Pulmonary artery endothelial cell (primary cell): ENCODE measurements around the gene FN1. TPM values are rescaled to one million over a fixed set of nuclear protein-coding genes. Genes with fewer than 3 reads are reported as not detected.

ENCODE experiments used
- DNase-seq: peaks from one replicate; pipeline ENCODE4 v3.0.0-alpha.2; 2011; ENCODE audit warnings: low read depth, low spot score
- total RNA-seq: library from RNA; depleted of rRNA; stranded (reverse); fragments of >200 nt; gene quantifications from 2 replicates; pipeline ENCODE4 v1.2.3, GENCODE V29; 2014

FN1 gene
- total RNA-seq, 1 donor from 2014 or later: 3,178 TPM

DNA sequence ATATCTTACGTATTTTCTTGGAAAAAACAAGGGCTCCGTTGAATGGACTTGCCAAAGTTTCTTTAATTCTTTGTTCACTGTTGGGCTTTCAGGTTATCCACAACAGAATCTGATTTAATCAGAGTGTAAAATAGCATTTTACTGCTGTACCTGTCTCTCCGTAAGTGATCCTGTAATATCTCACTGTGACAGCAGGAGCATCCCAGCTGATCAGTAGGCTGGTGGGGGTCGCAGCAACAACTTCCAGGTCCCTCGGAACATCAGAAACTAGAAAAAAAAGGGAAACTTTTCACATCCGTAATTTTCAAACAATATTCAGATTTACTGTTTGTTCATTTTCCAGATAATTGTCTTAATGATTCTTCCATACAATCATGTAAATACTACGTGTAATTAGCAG, 51.2 kb downstream of the FN1 start:
- no peak for DNase-seq

DNA sequence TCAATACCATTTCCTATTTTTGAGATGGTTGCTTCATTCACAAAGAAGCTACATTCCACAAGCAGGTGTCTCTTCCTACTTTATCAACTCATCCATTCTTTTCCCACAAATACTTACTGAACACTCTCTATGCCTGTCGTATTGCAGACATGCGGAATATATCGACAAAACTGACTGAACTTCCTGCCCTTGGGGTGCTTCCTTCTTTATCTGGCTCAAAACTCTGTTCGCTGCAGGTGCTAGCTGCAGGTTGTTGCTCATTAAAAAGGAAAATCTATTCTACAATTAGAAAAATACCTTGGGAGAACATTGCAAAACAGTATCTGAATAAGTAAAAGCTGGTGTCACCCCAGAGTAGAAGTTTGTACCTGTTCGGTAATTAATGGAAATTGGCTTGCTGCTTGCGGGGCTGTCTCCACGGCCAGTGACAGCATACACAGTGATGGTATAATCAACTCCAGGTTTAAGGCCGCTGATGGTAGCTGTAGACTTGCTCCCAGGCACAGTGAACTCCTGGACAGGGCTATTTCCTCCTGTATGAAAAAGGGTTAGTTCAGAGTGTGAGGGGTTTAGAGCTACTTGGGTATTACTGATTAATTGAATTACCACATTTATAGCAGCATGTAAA, 52.1 kb downstream of the FN1 start:
- no peak for DNase-seq

DNA sequence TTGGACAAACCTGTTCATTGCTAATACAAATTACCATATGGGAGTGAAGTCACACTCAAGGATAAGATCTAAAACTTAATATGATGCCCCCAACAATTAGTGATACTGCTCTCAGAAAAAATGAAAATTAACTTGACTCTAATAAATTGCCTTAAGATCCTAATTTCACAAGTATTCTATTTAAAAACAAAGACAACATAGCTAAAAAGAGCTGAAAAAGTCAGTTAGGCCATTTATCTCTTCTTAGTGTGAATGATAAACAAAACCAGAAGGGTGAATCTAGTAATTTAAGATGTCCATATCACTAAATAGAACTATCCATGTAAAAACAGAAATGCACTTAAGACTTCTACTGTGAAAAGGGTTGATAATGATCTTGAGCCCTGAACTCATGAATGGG, 53.4 kb downstream of the FN1 start:
- DNase-seq: no peak

DNA sequence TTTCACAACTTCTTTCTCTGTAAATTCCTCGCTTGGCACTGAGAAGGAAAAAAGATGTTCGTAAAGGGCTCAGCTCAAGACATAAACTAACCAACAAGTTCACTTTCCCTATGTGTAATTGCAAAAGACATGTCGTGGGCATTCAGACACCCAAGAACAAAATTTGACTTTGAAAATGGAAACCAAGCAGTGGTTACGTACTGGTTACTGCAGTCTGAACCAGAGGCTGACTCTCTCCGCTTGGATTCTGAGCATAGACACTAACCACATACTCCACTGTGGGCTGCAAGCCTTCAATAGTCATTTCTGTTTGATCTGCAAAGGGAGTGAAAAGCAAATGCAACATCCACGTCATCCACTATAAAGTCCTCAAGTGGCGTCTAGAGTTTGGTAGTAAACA, 53.9 kb downstream of the FN1 start:
- DNase-seq: no peak

DNA sequence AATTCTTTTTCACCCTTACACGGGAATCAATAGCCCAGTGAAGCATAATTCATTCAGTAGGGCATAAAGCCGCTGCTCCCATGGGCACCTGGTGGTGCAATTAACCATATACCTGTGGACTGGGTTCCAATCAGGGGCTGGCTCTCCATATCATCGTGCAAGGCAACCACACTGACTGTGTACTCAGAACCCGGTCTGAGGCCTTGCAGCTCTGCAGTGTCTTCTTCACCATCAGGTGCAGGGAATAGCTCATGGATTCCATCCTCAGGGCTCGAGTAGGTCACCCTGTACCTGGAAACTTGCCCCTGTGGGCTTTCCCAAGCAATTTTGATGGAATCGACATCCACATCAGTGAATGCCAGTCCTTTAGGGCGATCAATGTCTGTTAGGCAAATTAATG, 55.2 kb downstream of the FN1 start:
- DNase-seq: no peak

DNA sequence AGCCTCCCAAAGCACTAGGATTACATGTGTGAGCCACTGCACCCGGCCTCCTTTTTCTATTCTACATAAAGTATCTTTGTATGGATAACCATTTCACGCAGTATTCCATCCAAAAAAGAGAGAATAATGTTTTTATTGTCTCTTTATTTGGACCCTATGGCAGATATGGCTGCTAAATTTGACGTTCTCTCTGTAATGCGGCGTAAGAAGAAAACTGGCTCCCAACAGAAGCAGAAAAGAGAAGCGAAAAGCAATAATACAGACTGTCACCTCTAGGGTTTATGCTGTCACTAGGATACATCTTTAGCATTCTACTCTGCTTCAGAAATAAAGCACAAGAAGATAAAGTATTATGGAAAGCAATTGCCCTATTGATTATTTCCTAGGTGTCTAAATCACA, 55.9 kb downstream of the FN1 start:
- DNase-seq: no peak

DNA sequence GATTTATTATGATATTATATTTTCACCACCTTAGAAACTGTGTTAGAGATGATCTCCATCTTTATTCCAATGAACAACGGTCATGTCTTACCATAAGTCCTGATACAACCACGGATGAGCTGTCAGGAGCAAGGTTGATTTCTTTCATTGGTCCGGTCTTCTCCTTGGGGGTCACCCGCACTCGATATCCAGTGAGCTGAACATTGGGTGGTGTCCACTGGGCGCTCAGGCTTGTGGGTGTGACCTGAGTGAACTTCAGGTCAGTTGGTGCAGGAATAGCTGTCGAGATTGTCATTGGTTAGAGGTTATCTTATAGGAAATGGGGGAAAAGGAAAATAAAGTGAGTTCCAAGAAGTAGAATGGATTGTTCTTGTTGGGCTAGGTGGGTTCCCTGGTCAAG, 56.8 kb downstream of the FN1 start:
- DNase-seq: no peak

DNA sequence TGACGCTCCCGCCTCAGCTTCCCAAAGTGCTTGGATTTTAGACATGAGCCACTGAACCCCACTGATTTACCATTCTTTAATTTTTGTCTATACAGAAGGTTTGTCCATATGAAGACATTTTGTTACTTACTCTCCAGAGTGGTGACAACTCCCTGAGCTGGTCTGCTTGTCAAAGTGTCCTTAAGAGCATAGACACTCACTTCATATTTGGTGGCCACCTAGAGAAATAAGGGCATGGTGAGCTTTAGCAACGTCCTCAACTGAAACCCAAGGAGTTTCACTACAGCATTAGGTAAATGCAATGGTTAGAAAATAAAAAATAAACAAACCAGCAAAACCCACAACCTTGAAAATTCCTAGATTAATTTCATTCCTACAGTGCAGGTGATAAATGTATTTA, 57.8 kb downstream of the FN1 start:
- DNase-seq: no peak

DNA sequence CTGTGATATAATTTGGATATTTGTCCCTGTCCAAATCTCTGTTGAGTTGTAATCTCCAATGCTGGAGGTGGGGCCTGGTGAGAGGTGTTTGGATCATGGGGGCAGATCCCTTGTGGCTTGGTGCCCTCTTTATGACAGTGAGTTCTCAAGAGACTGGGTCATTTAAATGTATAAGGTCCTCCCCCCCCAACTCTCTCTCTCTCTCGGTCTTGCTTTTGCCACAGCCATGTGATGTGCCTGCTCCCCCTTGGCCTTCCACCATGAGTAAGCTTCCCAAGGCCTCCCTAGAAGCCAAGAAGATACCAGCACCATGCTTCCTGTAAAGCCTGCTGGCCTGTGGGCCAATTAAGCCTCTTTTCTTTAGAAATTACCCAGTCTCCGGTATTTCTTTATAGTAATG, 58.6 kb downstream of the FN1 start:
- no peak for DNase-seq

DNA sequence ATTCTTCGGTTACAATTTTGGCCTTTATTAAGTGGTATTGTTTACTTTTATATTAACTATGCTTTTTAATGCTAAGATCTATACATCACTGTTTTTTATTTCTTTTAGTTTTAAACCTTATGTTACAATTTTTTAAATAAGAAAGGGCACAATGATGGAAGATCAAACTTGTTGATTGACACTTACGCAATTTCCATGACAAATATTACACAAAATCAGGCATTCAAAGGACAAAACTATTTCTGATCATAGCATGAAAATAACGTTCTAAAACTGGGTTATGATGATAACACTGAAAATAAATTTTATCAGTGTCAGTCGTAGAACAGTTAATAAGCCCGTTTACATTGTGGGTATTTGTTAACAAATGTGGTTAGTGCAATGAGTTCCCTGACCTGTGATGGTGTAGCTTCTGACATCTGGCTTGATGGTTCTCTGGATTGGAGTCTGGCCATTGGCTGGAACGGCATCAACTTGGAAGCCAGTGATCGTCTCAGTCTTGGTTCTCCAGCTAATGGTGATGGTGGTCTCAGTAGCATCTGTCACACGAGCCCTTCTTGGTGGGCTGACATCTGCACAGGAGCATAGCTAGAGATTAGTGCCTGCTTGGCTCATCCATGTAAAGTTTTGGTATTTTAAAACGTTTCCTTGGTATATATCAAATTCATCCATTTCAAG, 59.6 kb downstream of the FN1 start:
- DNase-seq: no peak

DNA sequence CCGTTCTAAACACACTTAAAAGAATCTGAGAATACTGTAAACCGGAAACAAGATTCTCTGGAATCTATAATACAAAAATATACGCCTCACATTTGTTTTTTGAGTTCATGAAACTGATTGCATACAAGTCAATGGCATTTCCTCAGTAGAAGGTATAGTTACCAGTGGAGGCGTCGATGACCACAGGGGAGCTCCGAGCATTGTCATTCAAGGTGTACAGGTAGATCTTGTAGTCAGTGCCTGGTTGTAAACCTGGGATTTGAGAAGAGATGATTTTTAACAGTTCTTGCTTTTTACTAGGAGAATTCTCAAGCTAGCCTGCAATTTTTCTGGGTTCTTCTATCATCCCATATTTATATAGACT, 60.4 kb downstream of the FN1 start:
- no peak for DNase-seq

DNA sequence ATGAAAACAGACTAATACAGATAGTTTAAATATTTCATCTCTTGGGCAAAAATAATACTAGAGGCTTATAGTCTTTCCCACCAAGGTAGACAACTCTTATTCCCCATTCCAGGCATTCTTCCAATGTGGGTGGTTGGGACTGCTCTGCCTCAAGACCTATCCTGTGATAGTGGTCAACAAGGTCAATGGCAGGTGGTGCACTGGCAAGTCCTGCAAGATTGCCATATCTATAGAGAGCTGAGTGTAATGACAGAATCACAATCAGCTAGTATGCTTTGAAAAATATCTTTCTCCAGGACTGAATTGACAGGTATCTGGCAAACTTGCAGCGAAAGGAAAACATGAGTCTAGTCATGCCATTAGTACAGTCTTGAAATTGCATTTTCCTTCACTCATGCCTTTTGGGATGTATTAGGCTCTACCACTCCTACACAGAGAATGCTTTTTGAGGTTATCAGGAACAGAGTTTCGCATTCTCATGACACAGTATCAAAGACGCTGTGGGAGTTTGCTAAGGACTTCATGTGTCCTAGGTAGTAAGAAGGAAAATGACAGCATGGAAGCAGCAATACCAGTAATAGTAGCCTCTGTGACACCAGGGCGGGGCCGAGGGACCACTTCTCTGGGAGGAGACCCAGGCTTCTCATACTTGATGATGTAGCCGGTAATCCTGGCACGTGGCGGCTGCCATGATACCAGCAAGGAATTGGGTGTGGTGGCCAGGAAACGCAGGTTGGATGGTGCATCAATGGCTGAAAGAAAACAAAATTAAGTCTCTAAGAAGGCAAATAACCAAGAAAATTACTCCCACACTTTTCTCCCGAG, 61.0 kb downstream of the FN1 start:
- DNase-seq: no peak

DNA sequence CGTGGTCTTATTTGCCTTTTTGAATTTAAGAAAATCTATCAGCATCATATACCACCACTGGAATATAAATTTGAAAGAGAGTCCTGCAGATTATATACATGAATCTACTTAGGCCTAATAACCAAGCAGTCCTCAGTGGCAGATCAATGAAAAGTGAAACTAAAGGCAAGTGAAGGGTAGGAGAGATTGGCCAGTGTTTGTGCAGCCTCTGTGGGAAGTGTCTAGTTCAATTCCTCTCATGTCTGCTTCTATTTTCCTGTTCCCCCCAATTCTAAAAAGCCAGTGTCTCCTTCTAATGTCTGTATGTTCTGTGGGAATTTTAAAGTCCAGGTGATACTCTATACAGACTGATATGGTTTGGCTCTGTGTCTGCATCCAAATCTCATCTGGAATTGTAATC, 61.9 kb downstream of the FN1 start:
- no peak for DNase-seq

DNA sequence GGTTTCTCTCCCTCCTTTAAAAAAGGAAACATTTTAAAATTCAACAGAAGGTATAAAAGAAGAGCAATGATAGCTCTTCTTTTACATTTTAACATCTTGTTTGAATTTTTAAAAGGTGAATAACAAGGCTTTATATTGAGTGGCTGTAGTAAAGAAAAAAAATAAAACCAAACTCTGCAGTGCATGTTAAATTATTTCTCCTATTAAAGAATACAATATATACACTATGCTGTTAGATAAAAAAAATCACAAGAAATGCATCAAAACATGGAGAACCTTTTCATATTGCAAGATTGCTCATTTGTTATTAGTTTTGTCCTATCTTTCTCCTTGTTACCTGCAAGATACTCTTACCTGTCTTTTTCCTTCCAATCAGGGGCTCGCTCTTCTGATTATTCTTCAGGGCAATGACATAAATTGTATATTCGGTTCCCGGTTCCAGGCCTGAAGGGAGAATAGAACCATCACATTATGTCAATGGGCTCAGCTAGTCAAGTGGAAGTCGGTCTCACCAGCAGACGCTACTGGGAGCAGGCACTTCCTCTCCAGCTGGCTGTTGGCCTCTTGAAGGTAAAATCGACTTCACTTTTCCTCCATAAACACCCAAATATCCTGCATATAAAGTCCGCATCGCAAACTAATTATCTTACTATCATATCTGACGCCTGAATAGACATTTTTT, 62.8 kb downstream of the FN1 start:
- DNase-seq: no peak

DNA sequence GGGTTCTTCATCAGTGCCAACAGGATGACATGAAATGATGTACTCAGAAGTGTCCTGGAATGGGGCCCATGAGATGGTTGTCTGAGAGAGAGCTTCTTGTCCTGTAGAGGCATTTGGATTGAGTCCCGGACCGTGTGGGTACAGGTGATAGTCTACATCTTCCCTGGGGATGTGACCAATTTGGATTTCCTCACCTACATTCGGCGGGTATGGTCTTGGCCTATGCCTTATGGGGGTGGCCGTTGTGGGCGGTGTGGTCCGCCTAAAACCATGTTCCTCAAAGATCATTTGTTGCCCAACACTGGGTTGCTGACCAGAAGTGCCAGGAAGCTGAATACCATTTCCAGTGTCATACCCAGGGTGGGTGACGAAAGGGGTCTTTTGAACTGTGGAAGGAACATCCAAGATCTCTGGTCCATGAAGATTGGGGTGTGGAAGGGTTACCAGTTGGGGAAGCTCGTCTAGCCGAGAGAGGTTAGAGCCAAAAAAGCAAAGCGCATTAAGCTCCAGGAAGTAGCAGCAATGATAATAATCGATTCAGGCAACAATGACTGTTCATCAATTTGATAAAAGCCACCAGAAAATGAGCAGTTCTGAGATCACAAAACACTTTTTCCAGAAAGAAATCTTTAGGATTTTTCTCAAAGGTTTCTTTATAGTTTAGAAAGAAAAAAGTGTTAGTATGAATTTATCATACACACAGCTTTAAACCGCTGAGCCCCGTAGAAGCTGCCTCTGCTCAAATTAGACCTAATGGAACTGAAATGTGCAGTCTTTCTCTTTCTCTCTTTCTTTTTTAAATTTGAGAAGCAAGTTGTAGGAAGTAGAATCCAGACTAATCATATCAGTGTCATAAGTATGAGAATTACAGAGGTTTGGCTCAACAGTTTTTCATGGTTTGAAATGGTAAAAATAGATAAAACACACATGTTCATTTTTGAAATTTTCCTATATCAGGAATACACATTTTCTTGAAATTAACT, 63.7 kb downstream of the FN1 start:
- DNase-seq: no peak

DNA sequence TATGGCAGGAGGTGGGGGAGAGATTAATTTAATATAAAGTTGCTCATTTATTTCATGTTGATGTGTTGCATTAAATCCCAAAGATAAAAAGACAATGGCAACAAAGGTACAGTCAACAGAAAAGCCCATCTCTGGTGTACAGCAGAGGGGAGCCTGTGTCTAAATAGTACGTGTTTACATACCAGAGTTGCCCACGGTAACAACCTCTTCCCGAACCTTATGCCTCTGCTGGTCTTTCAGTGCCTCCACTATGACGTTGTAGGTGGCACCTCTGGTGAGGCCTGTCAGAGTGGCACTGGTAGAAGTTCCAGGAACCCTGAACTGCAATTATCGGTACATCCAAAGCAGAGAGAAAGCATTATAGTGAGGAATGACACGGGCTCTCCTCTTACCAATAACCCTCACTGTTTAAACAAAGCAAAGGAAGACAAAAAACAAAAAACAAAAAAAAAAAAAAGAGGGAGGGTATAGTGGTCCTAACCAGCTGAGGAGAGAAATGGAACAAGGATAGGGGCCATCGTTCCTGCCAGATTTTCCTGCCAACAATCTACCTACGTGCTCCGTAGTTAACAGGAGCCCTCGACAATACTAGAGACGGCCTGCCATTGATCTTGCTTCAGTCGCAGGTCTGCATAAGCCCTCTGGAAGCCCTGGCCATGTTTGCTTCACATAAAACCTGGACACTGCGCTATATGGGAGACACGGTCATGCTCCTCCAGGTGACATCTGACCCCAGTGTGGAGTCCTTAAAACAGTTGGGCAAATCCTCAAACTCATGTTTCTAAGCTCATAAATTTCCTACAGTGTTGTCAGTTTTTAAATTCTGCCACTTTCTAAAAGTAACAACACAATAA, 65.5 kb downstream of the FN1 start:
- DNase-seq: no peak

DNA sequence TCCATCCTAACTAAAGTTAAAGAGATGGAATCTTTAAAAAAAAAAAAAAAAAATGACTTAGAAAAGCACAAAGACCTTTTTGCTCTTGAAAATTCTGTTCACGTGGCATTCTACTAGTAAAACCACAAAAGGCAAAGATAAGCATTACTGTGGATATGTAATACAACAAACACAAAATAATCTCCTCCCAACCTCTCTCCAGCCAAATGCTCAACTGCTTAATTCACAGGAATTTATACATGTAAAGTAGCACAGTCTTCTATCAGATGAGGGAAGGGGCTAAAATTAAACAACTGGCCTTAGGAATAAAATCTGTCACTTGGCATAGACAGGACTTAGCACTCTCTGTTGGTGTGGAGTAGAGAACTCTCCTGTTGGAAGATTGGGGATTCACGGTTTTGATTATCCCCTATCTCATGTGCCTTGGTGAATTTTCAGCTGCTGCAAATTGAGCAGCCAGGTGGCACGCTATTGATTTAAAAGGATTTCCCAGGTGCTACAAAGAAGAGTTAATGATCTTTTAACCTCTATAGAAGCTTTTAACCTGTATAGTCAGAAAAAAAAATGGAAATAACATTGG, 66.6 kb downstream of the FN1 start:
- no peak for DNase-seq

DNA sequence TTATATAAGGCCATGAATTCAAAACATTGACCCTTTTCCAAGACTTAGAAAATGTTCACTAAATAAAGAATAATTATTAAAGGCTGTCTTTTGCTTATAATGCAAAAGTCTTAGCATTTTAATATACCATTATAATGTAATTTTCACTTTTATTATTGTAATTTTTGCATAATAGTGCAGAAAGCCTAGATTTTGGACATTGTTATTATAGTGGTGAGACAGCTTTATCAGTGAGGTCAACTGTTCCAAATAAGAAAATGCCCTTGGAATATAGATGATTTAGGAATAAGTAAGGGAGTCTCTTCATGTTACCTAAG, 67.4 kb downstream of the FN1 start:
- DNase-seq: no peak

DNA sequence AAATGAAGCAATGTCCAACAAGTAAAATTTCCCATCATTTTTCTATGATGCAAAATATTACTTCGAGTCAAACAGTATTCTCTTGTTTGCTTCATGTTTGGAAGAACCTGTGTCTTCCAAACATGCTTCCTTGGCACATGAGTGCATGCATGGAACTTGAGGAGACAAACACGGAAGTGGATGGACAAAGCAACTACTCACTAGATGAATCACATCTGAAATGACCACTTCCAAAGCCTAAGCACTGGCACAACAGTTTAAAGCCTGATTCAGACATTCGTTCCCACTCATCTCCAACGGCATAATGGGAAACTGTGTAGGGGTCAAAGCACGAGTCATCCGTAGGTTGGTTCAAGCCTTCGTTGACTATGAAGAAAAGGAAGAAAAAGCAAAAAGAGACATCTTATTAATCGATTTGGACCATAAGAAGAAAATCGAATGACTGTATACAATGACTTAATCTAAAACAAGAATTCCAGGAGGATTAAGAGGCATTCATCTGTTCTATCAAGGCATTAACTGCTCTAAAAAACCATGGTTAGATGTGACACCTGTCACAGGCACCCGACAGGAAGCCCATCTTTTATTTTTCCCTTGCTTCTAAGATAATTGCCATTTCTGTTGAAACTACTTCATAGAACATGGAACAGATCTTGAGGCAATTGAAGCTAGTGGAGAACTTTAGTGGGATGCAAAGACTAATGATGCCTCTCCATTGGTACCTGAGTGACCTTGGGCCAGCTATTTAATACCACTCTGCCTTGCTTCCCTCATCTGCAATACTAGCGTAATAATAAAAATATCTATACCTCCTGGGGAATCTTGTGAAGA, 68.0 kb downstream of the FN1 start:
- DNase-seq: no peak
